Calu3 (cell line): Measurements from ENCODE around the gene AXDND1. TPM values are rescaled to one million over a fixed set of nuclear protein-coding genes. Genes with fewer than 3 reads are reported as not detected.

Experiments used
- BruUV-seq: library from RNA; stranded (reverse); fragments of 400-500 nt; replicated peaks from 2 replicates; lab custom pipeline; 2021; lab: Mats Ljungman, UMichigan
- CTCF ChIA-PET: fragments of 300-600 bp; sonication (Branson Sonifier 250); formaldehyde crosslinking; loops from one replicate; lab custom pipeline; 2022; ENCODE audit warnings: antibody characterized with exemption; lab: Charles Lee
- DNase-seq: peaks from one replicate; pipeline ENCODE4 v3.0.0; 2022
- H3K27ac Mint-ChIP-seq: one replicate; pipeline ENCODE4 v1.8.0; 2022; ENCODE audit warnings: mixed read lengths; ENCODE audit not compliant: unreplicated experiment
- H3K27me3 Mint-ChIP-seq: one replicate; pipeline ENCODE4 v1.8.0; 2022; ENCODE audit warnings: mixed read lengths; ENCODE audit not compliant: unreplicated experiment
- H3K36me3 Mint-ChIP-seq: one replicate; pipeline ENCODE4 v1.8.0; 2022; ENCODE audit warnings: mild to moderate bottlenecking, moderate library complexity, mixed read lengths; ENCODE audit not compliant: insufficient read depth, unreplicated experiment
- H3K4me1 Mint-ChIP-seq: one replicate; pipeline ENCODE4 v1.8.0; 2022; ENCODE audit warnings: mild to moderate bottlenecking, low read depth, mixed read lengths; ENCODE audit not compliant: unreplicated experiment
- H3K4me3 Mint-ChIP-seq: one replicate; pipeline ENCODE4 v1.8.0; 2022; ENCODE audit warnings: mild to moderate bottlenecking, low read depth, moderate library complexity, mixed read lengths; ENCODE audit not compliant: unreplicated experiment
- H3K9me3 Mint-ChIP-seq: one replicate; pipeline ENCODE4 v1.8.0; 2022; ENCODE audit warnings: low read depth, mixed read lengths; ENCODE audit not compliant: unreplicated experiment
- intact Hi-C: fragments of 100-400 bp; cut with micrococcal nuclease; formaldehyde crosslinking; loops from one replicate; pipeline ENCODE4 v1.10.0; 2022; ENCODE audit not compliant: unreplicated experiment
- total RNA-seq: library from RNA; stranded (reverse); gene quantifications from 2 replicates; pipeline ENCODE4 v1.2.3, GENCODE V29; 2022
- TF ChIP-seq, protein P1 (sequence below): fragments of 200-600 bp; IDR thresholded peaks from one replicate; pipeline ENCODE4 v1.8.0; 2022; ENCODE audit warnings: antibody characterized with exemption; ENCODE audit not compliant: unreplicated experiment

Gene AXDND1
- total RNA-seq, 1 experiment from 2014 or later = 0.50 TPM

DNA sequence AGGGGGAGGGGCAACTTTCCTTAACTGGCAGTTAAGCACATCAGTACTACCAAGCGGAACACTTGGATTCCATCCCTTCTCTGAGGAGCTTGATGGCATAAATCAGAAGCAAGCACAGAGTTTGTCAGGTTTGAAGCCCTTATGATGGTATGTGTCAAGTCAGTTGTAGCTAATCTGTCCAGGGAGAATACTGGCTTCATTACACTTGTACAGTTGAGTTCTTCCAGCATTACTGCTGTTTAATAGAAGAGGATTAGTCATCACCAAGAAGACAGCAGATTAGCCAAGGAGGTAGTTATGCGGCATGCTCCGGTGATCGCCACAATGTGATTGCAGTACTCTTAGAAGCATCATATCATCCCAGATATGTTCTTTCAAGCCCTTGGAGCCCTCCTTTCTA is 223.7 kb downstream of the AXDND1 start:
- no peaks in the 10 kb centered on the region for H3K4me1 Mint-ChIP-seq
- no peak overlapping the region for H3K4me3 Mint-ChIP-seq
- TF ChIP-seq, protein P1, sequence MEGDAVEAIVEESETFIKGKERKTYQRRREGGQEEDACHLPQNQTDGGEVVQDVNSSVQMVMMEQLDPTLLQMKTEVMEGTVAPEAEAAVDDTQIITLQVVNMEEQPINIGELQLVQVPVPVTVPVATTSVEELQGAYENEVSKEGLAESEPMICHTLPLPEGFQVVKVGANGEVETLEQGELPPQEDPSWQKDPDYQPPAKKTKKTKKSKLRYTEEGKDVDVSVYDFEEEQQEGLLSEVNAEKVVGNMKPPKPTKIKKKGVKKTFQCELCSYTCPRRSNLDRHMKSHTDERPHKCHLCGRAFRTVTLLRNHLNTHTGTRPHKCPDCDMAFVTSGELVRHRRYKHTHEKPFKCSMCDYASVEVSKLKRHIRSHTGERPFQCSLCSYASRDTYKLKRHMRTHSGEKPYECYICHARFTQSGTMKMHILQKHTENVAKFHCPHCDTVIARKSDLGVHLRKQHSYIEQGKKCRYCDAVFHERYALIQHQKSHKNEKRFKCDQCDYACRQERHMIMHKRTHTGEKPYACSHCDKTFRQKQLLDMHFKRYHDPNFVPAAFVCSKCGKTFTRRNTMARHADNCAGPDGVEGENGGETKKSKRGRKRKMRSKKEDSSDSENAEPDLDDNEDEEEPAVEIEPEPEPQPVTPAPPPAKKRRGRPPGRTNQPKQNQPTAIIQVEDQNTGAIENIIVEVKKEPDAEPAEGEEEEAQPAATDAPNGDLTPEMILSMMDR = no peak
- no peaks in the 10 kb centered on the region for H3K9me3 Mint-ChIP-seq
- intact Hi-C loops = no loop called here
- BruUV-seq = no TSS peak
- no peak for DNase-seq
- H3K36me3 Mint-ChIP-seq = no peaks in the 10 kb centered on the region
- CTCF ChIA-PET = no interaction called here
- no peak overlapping the region for H3K27ac Mint-ChIP-seq
- H3K27me3 Mint-ChIP-seq = peaks cover 84% of the 10 kb centered on the region

DNA sequence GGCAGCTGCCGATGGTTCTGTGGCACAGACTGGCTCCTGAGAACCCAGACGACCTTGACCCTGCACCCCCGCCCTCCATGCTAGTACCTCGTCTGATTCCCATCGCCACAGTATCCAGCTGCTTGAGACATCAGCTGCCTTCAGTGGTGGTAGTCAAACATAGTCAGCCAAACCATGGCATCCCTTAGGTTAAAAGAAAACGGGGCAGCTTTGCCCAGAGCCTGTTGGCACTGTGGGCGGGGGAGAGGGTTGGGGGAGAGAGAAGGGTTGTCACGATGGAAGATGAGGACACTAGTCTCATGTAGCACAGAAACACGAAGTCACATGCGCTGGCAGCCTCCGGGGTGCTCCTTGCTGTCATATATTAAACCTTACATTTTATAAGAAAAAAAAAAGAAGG is 224.9 kb downstream of the AXDND1 start:
- no peaks in the 10 kb centered on the region for H3K36me3 Mint-ChIP-seq
- no peak overlapping the region for H3K27ac Mint-ChIP-seq
- no TSS peak for BruUV-seq
- H3K4me1 Mint-ChIP-seq = no peaks in the 10 kb centered on the region
- no peaks in the 10 kb centered on the region for H3K9me3 Mint-ChIP-seq
- TF ChIP-seq, protein P1 = no peak
- H3K27me3 Mint-ChIP-seq = peaks cover 84% of the 10 kb centered on the region
- CTCF ChIA-PET = no interaction called here
- DNase-seq = no peak
- H3K4me3 Mint-ChIP-seq = no peak overlapping the region
- intact Hi-C loops = loop anchor here (10.0 kb wide), 1 partner anchor 216 kb away; no protein-coding TSS in a partner anchor

DNA sequence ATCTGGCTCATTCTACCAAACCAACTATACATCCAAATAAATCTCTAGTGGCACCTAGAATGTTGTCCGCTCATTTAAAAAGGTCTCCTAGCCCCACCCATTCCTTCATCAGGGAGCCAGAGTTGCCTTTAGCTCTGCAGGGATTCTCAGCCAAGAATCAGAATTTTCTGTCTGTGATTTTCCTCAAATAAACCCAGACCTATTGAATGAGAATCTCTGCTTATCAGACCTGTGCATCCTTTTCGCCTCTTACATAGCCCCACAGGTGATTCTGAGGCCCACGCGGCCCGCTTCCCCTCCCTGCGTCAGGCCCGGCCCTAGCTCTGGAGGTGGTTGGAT is 225.5 kb downstream of the AXDND1 start:
- intact Hi-C loops = loop anchor here (10.0 kb wide), 1 partner anchor 216 kb away; no protein-coding TSS in a partner anchor
- Mint-ChIP-seq H3K4me1 (no peaks in the 10 kb centered on the region), H3K27me3 (peaks cover 86% of the 10 kb centered on the region), H3K36me3 (no peaks in the 10 kb centered on the region), H3K4me3 (peak overlapping the region; percentile 65), H3K27ac (no peak overlapping the region), H3K9me3 (no peaks in the 10 kb centered on the region)
- TF ChIP-seq, protein P1 = no peak
- no peak for DNase-seq
- BruUV-seq = no TSS peak
- CTCF ChIA-PET = no interaction called here

DNA sequence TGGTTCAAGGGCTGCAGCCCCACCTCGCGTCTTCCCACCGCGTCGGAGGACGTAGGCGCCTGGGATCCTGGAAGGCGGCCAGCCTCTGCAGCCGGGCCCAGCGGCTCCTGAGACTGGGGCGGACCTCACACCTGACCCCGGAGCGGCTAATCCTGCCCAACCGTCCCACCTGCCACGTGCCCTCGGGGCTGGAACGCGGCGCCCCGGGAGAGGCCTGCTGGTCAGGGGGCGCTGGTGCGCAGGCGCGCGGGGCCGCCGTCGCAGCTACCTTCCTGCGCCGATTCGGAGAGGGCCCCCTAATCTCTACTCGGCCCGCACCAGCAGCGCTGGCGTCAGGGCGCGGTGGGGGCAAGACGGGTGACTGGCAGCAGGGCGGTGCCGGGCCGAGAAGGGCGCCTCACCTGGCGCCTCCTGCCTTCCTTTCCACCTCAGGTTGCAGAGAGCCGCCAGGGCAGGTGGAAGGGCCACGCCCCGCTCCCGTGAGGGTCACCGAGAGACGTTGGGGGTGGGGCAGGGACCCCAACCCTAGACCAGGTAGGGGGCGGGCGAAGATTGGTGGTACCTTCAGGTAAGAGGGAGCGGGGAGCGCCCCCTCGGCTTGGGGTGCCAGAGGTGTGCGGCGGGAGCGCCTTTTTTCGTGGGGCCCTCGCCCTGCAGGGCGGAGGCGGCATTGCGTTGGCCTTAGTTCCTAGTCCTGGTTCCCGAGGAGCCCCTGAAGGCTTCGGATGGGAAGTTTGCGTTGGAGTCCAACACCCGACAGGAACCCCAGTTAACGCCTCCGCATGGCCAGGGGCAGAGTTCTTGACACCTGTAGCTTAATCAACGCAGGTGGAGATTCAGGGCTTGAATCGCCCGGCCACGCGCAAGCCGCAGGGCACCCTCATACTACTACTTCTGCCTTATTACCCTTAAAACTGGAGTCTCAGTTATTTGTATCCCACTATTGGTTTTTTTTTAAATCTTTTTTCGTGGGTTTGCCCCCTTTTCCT is 226.1 kb downstream of the AXDND1 start, which contains the start of gene TDRD5:
Gene TDRD5, plus strand, starts transcription at position 241 of the 989 bp plus-strand sequence. CDS start 784 bp downstream, outside the sequence.
- Mint-ChIP-seq H3K27me3 (peaks cover 91% of the 10 kb centered on the region), H3K36me3 (no peaks in the 10 kb centered on the region), H3K27ac (no peak within 1 kb of the TSS), H3K9me3 (no peaks in the 10 kb centered on the region), H3K4me1 (no peaks in the 10 kb centered on the region), H3K4me3 (peak within 1 kb of the TSS; percentile 65)
- CTCF ChIA-PET = interaction anchor here (1.1 kb wide), 1 partner anchor 223 kb away, joined by 3 read pairs; no protein-coding TSS in a partner anchor
- intact Hi-C loops = loop anchor here (10.0 kb wide), 1 partner anchor 217 kb away; no protein-coding TSS in a partner anchor
- TF ChIP-seq, protein P1 = no peak
- peak; percentile 69 for DNase-seq
- no TSS peak for BruUV-seq
